Mesenchymal stem cell (in vitro differentiated cells and primary cell): ENCODE data around the gene CDH2.

Source experiments
- DNase-seq: peaks from one replicate; pipeline ENCODE4 v3.0.0-alpha.2; 2013
- H2AFZ ChIP-seq: one replicate; pipeline ENCODE4 v1.6.1; 2013; ENCODE audit warnings: low read depth, mild to moderate bottlenecking, control low read depth, inconsistent platforms, low read length, moderate library complexity
- H2AK5ac ChIP-seq: 2 replicates; pipeline ENCODE4 v1.6.1; 2013; ENCODE audit warnings: low read length, moderate library complexity, mild to moderate bottlenecking, inconsistent platforms; ENCODE audit not compliant: severe bottlenecking
- H2BK120ac ChIP-seq: one replicate; pipeline ENCODE4 v1.6.1; 2013; ENCODE audit warnings: low read depth, mild to moderate bottlenecking, inconsistent platforms, low read length, moderate library complexity
- H2BK12ac ChIP-seq, 2 experiments: one replicate each; pipeline ENCODE4 v1.6.1; 2013; ENCODE audit warnings: inconsistent platforms in 2 of 2, low read length in 2 of 2, mild to moderate bottlenecking in 2 of 2, moderate library complexity in 2 of 2, control low read depth in 1 of 2
- H2BK15ac ChIP-seq: one replicate; pipeline ENCODE4 v1.6.1; 2013; ENCODE audit warnings: mild to moderate bottlenecking, low read depth, inconsistent platforms; ENCODE audit not compliant: poor library complexity, severe bottlenecking
- H2BK5ac ChIP-seq: 2 replicates; pipeline ENCODE4 v1.6.1; 2013; ENCODE audit warnings: low read depth, mild to moderate bottlenecking, low read length, control low read depth, inconsistent platforms; ENCODE audit not compliant: poor library complexity, severe bottlenecking
- H3K14ac ChIP-seq, 2 experiments: one replicate each; pipeline ENCODE4 v1.6.1; 2013; ENCODE audit warnings: inconsistent platforms in 2 of 2, low read length in 2 of 2, control low read depth in 1 of 2, mild to moderate bottlenecking in 1 of 2, moderate library complexity in 1 of 2
- H3K18ac ChIP-seq, 2 experiments: one replicate each; pipeline ENCODE4 v1.6.1; 2013; ENCODE audit warnings: inconsistent platforms in 2 of 2, low read length in 2 of 2, control low read depth in 1 of 2, low read depth in 1 of 2, mild to moderate bottlenecking in 1 of 2
- H3K23ac ChIP-seq, 2 experiments: one replicate each; pipeline ENCODE4 v1.6.1; 2013; ENCODE audit warnings: inconsistent platforms in 2 of 2, low read length in 2 of 2, mild to moderate bottlenecking in 2 of 2, moderate library complexity in 2 of 2, control low read depth in 1 of 2
- H3K27ac ChIP-seq: 2 replicates; pipeline ENCODE4 v1.5.1; 2013; ENCODE audit warnings: mild to moderate bottlenecking, moderate library complexity, low read length, control low read depth, inconsistent platforms; ENCODE audit not compliant: poor library complexity, severe bottlenecking
- H3K27me3 ChIP-seq, 2 experiments: 2 replicates each; pipeline versions ENCODE4 v1.6.1 to v1.7.0; 2013; ENCODE audit warnings: low read length in 2 of 2, mild to moderate bottlenecking in 2 of 2, moderate library complexity in 2 of 2, control low read depth in 1 of 2, inconsistent platforms in 1 of 2; ENCODE audit not compliant: control insufficient read depth in 1 of 2, insufficient read depth in 1 of 2
- H3K36me3 ChIP-seq, 2 experiments: 2 replicates each; pipeline versions ENCODE4 v1.6.1 to v1.7.0; 2013; ENCODE audit warnings: low read length in 2 of 2, control low read depth in 1 of 2, inconsistent platforms in 1 of 2, low read depth in 1 of 2, mild to moderate bottlenecking in 1 of 2; ENCODE audit not compliant: insufficient read depth in 2 of 2, control insufficient read depth in 1 of 2
- H3K4ac ChIP-seq, 2 experiments: one replicate each; pipeline ENCODE4 v1.6.1; 2013; ENCODE audit warnings: inconsistent platforms in 2 of 2, low read length in 2 of 2, mild to moderate bottlenecking in 2 of 2, moderate library complexity in 2 of 2, control low read depth in 1 of 2, low read depth in 1 of 2
- H3K4me1 ChIP-seq: 2 replicates; pipeline ENCODE4 v1.6.1; 2013; ENCODE audit warnings: low read depth, low read length, control low read depth; ENCODE audit not compliant: control insufficient read depth, insufficient read depth
- H3K4me2 ChIP-seq: 2 replicates; pipeline ENCODE4 v1.6.1; 2013; ENCODE audit warnings: low read length, mild to moderate bottlenecking, inconsistent platforms; ENCODE audit not compliant: poor library complexity, severe bottlenecking
- H3K4me3 ChIP-seq, 2 experiments: 2 replicates each; pipeline versions ENCODE4 v1.5.1 to v1.7.0; 2013; ENCODE audit warnings: low read length in 2 of 2, mild to moderate bottlenecking in 2 of 2, control low read depth in 1 of 2, low read depth in 1 of 2; ENCODE audit not compliant: insufficient read depth in 1 of 2
- H3K79me1 ChIP-seq: replicated peaks from 2 replicates; pipeline ENCODE4 v1.6.1; 2013; ENCODE audit warnings: mild to moderate bottlenecking, control low read depth, low read length, inconsistent platforms; ENCODE audit not compliant: poor library complexity, severe bottlenecking
- H3K9ac ChIP-seq: 2 replicates; pipeline ENCODE4 v1.7.0; 2013; ENCODE audit warnings: mild to moderate bottlenecking, low read length, moderate library complexity
- H3K9me3 ChIP-seq: 2 replicates; pipeline ENCODE4 v1.7.0; 2013; ENCODE audit warnings: mild to moderate bottlenecking, low read length; ENCODE audit not compliant: control insufficient read depth
- H4K8ac ChIP-seq: one replicate; pipeline ENCODE4 v1.6.1; 2013; ENCODE audit warnings: inconsistent platforms, mild to moderate bottlenecking, low read length, moderate library complexity
- H4K91ac ChIP-seq: one replicate; pipeline ENCODE4 v1.6.1; 2013; ENCODE audit warnings: mild to moderate bottlenecking, low read length, inconsistent platforms
- WGBS: methylation state at CpG from one replicate; pipeline ENCODE4 v1.1.7; 2013; ENCODE audit warnings: mixed read lengths; 5-methylcytosine and 5-hydroxymethylcytosine counted together

CDH2 gene

GRCh38 chr18:28088477-28088876 lies 88.5 kb downstream of the CDH2 start:
- Histone ChIP-seq H3K23ac (no peak overlapping the region), H2BK15ac (no peak overlapping the region), H4K91ac (no peak overlapping the region), H3K9me3 (no peaks in the 10 kb centered on the region), H4K8ac (peak overlapping the region; percentile 57), H3K9ac (no peak overlapping the region), H3K27me3 (no peaks in the 10 kb centered on the region), H3K18ac (no peak overlapping the region), H3K36me3 (no peaks in the 10 kb centered on the region), H3K4me2 (no peak overlapping the region), H2BK12ac (no peak overlapping the region), H3K4ac (no peak overlapping the region), H3K79me1 (peaks cover 26% of the 10 kb centered on the region), H2AFZ (no peak overlapping the region), H2BK5ac (no peak overlapping the region), H3K27ac (no peak overlapping the region), H3K14ac (no peak overlapping the region), H3K4me3 (no peak overlapping the region), H2AK5ac (no peak overlapping the region), H2BK120ac (no peak overlapping the region), H3K4me1 (peaks cover 4% of the 10 kb centered on the region)
- 95% methylated on average over 2 of the region's 3 CpGs for WGBS
- DNase-seq = no peak

- peak overlapping the region; percentile 22 for H3K9ac ChIP-seq
- no peak overlapping the region for H3K4ac ChIP-seq
- H3K27me3 ChIP-seq = no peaks in the 10 kb centered on the region
- WGBS = 87% methylated on average over 8 of the region's 9 CpGs
- H3K23ac ChIP-seq = no peak overlapping the region
- H2AFZ ChIP-seq = no peak overlapping the region
- DNase-seq = no peak
- H2BK15ac ChIP-seq = no peak overlapping the region
- H3K36me3 ChIP-seq = no peaks in the 10 kb centered on the region
- no peak overlapping the region for H4K8ac ChIP-seq
- peaks cover 4% of the 10 kb centered on the region for H3K4me1 ChIP-seq
- no peak overlapping the region for H2BK12ac ChIP-seq
- no peak overlapping the region for H3K14ac ChIP-seq
- no peak overlapping the region for H2AK5ac ChIP-seq
- peaks cover 25% of the 10 kb centered on the region for H3K79me1 ChIP-seq
- H4K91ac ChIP-seq = no peak overlapping the region
- no peak overlapping the region for H2BK120ac ChIP-seq
- peak overlapping the region in 1 of 2 experiments; percentile 38 for H3K18ac ChIP-seq
- no peaks in the 10 kb centered on the region for H3K9me3 ChIP-seq
- H3K4me2 ChIP-seq = no peak overlapping the region
- H2BK5ac ChIP-seq = no peak overlapping the region
- peak overlapping the region in 1 of 2 experiments; percentile 30 for H3K4me3 ChIP-seq
- no peak overlapping the region for H3K27ac ChIP-seq
These were observed 90.0 kb downstream of the CDH2 start for GRCh38 chr18:28086670-28087552.

DNA sequence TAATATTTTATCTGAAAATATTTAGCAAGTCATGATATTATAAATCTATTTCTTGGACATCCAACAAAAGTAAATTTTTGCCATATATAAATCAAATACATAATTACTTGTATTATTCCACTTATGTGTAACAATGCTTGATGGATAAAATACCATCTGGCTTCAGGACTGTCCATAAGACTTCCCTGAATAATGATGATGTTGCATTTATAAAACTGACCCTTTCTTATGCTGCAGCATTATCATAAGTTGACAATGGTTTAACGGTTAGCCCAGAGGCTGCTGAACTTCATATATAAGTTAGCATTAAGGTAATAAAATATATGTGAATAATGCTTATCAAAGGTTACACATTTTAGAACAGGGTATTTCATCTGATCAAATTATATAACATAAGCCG lies 95.4 kb downstream of the CDH2 start:
- H3K18ac ChIP-seq = no peak overlapping the region
- WGBS = 100% methylated on average over 2 of the region's 2 CpGs
- no peak overlapping the region for H3K4ac ChIP-seq
- peaks cover 3% of the 10 kb centered on the region for H3K4me1 ChIP-seq
- H3K4me3 ChIP-seq = no peak overlapping the region
- no peak for DNase-seq
- no peak overlapping the region for H2BK5ac ChIP-seq
- H3K23ac ChIP-seq = no peak overlapping the region
- no peak overlapping the region for H3K4me2 ChIP-seq
- no peak overlapping the region for H2BK15ac ChIP-seq
- H4K8ac ChIP-seq = no peak overlapping the region
- peaks cover 18% of the 10 kb centered on the region for H3K79me1 ChIP-seq
- no peak overlapping the region for H3K14ac ChIP-seq
- no peak overlapping the region for H3K27ac ChIP-seq
- no peak overlapping the region for H2BK120ac ChIP-seq
- H3K9me3 ChIP-seq = no peaks in the 10 kb centered on the region
- no peaks in the 10 kb centered on the region for H3K36me3 ChIP-seq
- no peak overlapping the region for H3K9ac ChIP-seq
- no peak overlapping the region for H2BK12ac ChIP-seq
- no peaks in the 10 kb centered on the region for H3K27me3 ChIP-seq
- no peak overlapping the region for H4K91ac ChIP-seq
- H2AK5ac ChIP-seq = no peak overlapping the region
- H2AFZ ChIP-seq = no peak overlapping the region

DNA sequence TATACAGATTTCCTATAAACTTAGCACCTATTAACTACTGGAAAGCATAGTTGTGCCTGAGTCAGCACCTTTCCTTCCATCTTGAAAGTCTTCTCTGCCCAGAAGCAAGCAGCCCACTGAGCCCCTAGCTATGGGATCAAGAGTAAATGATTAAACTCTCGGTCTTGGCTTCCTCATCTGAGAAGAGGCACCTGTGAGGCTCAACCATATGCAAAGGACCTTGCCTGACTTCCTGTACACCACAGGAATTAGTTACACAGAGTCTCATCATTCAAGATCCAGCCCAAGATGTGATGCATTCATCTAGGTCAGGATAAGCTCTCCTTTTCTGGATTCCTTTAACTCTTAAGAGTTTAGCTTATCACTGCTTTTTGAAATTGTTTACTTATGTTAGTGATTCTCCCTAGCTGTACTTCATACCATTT lies 96.0 kb downstream of the CDH2 start:
- DNase-seq = no peak
- no peaks in the 10 kb centered on the region for H3K27me3 ChIP-seq
- peaks cover 17% of the 10 kb centered on the region for H3K79me1 ChIP-seq
- H4K8ac ChIP-seq = no peak overlapping the region
- no peak overlapping the region for H3K4me3 ChIP-seq
- no peak overlapping the region for H2BK120ac ChIP-seq
- peaks cover 3% of the 10 kb centered on the region for H3K4me1 ChIP-seq
- no peak overlapping the region for H4K91ac ChIP-seq
- H3K23ac ChIP-seq = no peak overlapping the region
- H2BK5ac ChIP-seq = no peak overlapping the region
- no peak overlapping the region for H3K14ac ChIP-seq
- H3K9ac ChIP-seq = no peak overlapping the region
- H3K27ac ChIP-seq = peak overlapping the region; percentile 64
- H2AFZ ChIP-seq = no peak overlapping the region
- H3K9me3 ChIP-seq = no peaks in the 10 kb centered on the region
- H2BK12ac ChIP-seq = no peak overlapping the region
- H3K4ac ChIP-seq = no peak overlapping the region
- H2AK5ac ChIP-seq = no peak overlapping the region
- no peaks in the 10 kb centered on the region for H3K36me3 ChIP-seq
- H3K4me2 ChIP-seq = no peak overlapping the region
- 75% methylated on average over 1 of the region's 1 CpG for WGBS
- H3K18ac ChIP-seq = no peak overlapping the region
- H2BK15ac ChIP-seq = no peak overlapping the region
